ENCODE data around the gene IFI35. TPM values are rescaled to one million over a fixed set of nuclear protein-coding genes. Genes with fewer than 3 reads are reported as not detected.

The IFI35 gene
- 10 to 100 TPM in 1 of 4 donors, 1 to 10 TPM in 3; 1.3 to 11.0 (median 4.0) TPM for total RNA-seq

DNA sequence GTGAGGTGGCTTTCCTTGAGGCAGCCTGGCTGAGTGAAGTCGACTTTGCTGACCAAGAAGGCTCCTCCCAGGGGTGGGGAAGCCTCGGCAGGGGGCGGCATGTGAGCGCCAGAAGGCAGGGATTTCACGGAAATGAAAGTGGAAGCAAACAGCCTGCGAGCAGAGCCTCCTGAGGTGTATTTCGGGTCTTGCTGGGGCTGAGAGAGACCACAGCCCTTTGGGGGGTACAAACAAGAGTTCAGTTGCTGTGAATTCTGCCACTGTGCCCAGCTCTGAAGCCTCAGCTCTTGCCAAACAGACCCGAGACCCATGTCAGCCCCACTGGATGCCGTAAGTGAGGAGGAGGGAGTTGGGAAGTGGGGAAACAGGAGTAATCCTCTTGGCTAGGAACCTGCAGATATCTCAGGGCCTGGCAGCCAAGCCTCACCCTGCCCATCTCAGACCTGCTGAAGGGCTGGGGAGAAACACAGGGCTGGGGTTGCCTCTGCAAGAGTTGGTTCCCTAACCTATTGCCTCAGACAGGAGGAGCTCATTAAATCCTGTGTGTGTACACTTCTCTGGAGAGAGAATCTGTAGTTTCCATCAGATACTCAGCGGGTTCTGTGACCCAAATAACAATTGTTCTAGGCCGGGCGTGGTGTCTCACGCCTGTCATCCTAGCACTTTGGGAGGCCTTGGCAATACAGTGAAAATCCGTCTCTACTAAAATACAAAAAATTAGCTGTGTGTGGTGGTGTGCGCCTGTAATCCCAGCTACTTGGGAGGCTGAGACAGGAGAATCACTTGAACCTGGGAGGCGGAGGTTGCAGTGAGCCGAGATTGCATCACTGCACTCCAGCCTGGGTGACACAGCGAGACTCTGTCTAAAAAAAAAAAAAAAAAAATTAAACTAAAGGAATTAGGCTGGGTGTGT lies at the start of gene IFI35:
Gene IFI35, plus strand, starts transcription at position 146 of the 913 bp plus-strand sequence. Its CDS starts 164 bp downstream, at position 310.
- peak; percentile 16 to 32 for TF ChIP-seq POLR2A (IDR thresholded peaks at IDR 0.05)
- TF ChIP-seq, protein P1, sequence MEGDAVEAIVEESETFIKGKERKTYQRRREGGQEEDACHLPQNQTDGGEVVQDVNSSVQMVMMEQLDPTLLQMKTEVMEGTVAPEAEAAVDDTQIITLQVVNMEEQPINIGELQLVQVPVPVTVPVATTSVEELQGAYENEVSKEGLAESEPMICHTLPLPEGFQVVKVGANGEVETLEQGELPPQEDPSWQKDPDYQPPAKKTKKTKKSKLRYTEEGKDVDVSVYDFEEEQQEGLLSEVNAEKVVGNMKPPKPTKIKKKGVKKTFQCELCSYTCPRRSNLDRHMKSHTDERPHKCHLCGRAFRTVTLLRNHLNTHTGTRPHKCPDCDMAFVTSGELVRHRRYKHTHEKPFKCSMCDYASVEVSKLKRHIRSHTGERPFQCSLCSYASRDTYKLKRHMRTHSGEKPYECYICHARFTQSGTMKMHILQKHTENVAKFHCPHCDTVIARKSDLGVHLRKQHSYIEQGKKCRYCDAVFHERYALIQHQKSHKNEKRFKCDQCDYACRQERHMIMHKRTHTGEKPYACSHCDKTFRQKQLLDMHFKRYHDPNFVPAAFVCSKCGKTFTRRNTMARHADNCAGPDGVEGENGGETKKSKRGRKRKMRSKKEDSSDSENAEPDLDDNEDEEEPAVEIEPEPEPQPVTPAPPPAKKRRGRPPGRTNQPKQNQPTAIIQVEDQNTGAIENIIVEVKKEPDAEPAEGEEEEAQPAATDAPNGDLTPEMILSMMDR (IDR thresholded peaks at IDR 0.05 in 4 of 5, conservative IDR thresholded peaks at IDR 0.05 in 1 of 5): peak in 2 of 5 experiments; percentile 48 to 49
- intact Hi-C loops (cut with DNase I; ENCODE audit: low total_unique reads): no loop called here
- DNase-seq (peak; percentile 66 to 77), ATAC-seq (peak; percentile 74 to 81)
- no peaks in the 10 kb centered on the region for H3K27me3 ChIP-seq
- H3K9me3 ChIP-seq: no peaks in the 10 kb centered on the region
- peaks cover 2 to 19% of the 10 kb centered on the region in 2 donors for H3K36me3 ChIP-seq
- H3K4me3 ChIP-seq: peak within 1 kb of the TSS; percentile 63 to 75 (median 67)
- in situ Hi-C loops (cut with MboI; ENCODE audit: low sequenced_read_pairs in 4 of 4): loop anchor here in 1 of 4 donors (25.0 kb wide), 1 partner anchor 305 kb away; no protein-coding TSS in a partner anchor
- peak within 1 kb of the TSS; percentile 78 to 84 (median 84) for H3K27ac ChIP-seq
- H3K4me1 ChIP-seq: peaks cover 2 to 18% of the 10 kb centered on the region in 2 donors

GRCh38 chr17:42964161-42964932 lies 42.2 kb upstream of the IFI35 start, which contains the start of gene AARSD1:
Gene AARSD1, minus strand, starts transcription at chr17:42964454. Its CDS starts 14 bp downstream, at chr17:42964440.
- peak within 1 kb of the TSS; percentile 66 to 83 (median 75) for H3K4me3 ChIP-seq
- peak within 1 kb of the TSS; percentile 77 to 89 (median 82) for H3K27ac ChIP-seq
- DNase-seq: peak; percentile 85 to 92
- no peaks in the 10 kb centered on the region for H3K9me3 ChIP-seq
- intact Hi-C loops (cut with DNase I; ENCODE audit: low total_unique reads): loop anchor here (1.0 kb wide), 1 partner anchor 16 kb away; the partner anchor contains the start of genes PTGES3L and RUNDC1
- H3K36me3 ChIP-seq: peaks cover 0 to 33% of the 10 kb centered on the region in 2 donors
- peaks cover 7 to 8% of the 10 kb centered on the region in 2 donors for H3K4me1 ChIP-seq
- TF ChIP-seq, protein P1 (IDR thresholded peaks at IDR 0.05 in 4 of 5, conservative IDR thresholded peaks at IDR 0.05 in 1 of 5): peak in 1 of 5 experiments; percentile 14
- TF ChIP-seq POLR2A (IDR thresholded peaks at IDR 0.05): peak; percentile 71 to 82
- in situ Hi-C loops (cut with MboI; ENCODE audit: low sequenced_read_pairs in 4 of 4): no loop called here
- ATAC-seq: peak; percentile 95 to 97
- H3K27me3 ChIP-seq: no peaks in the 10 kb centered on the region

- no peak for DNase-seq
- in situ Hi-C loops (cut with MboI; ENCODE audit: low sequenced_read_pairs in 4 of 4): no loop called here
These were observed 38.7 kb upstream of the IFI35 start for GRCh38 chr17:42967925-42968324.

More at GRCh38 chr17:42967925-42968324, 38.7 kb upstream of the IFI35 start:
- Histone ChIP-seq H3K27me3 (no peaks in the 10 kb centered on the region), H3K36me3 (no peaks in the 10 kb centered on the region), H3K4me3 (no peak overlapping the region), H3K27ac (peak overlapping the region; percentile 17 to 60 (median 41)), H3K9me3 (no peaks in the 10 kb centered on the region), H3K4me1 (peaks cover 7 to 8% of the 10 kb centered on the region in 2 donors)
- intact Hi-C loops (cut with DNase I; ENCODE audit: low total_unique reads): no loop called here
- no peak for TF ChIP-seq POLR2A (IDR thresholded peaks at IDR 0.05)
- TF ChIP-seq, protein P1 (IDR thresholded peaks at IDR 0.05 in 4 of 5, conservative IDR thresholded peaks at IDR 0.05 in 1 of 5): no peak
- no peak for ATAC-seq
